ENCODE data around the gene NEMF.
"Not testable (repeated sequence)": the region's sequence is repeated elsewhere in the genome, so short reads cannot be mapped to it uniquely, and the experiment has no call there.

NEMF gene

GRCh38 chr14:49769171-49769570, 83.4 kb downstream of the NEMF start:
- H3K4me3 Mint-ChIP-seq, result peak overlapping the region; percentile 93
- peaks cover 13% of the 10 kb centered on the region for H3K4me1 Mint-ChIP-seq
- no peaks in the 10 kb centered on the region for H3K9me3 Mint-ChIP-seq
- peaks cover 2% of the 10 kb centered on the region for H3K36me3 Mint-ChIP-seq
- ATAC-seq (ENCODE audit: low read depth) (no peak), DNase-seq (ENCODE audit: low spot score in 2 of 2) (no peak)
- H3K27ac Mint-ChIP-seq, result peak overlapping the region; percentile 96
- H3K27me3 Mint-ChIP-seq, result no peaks in the 10 kb centered on the region

DNA sequence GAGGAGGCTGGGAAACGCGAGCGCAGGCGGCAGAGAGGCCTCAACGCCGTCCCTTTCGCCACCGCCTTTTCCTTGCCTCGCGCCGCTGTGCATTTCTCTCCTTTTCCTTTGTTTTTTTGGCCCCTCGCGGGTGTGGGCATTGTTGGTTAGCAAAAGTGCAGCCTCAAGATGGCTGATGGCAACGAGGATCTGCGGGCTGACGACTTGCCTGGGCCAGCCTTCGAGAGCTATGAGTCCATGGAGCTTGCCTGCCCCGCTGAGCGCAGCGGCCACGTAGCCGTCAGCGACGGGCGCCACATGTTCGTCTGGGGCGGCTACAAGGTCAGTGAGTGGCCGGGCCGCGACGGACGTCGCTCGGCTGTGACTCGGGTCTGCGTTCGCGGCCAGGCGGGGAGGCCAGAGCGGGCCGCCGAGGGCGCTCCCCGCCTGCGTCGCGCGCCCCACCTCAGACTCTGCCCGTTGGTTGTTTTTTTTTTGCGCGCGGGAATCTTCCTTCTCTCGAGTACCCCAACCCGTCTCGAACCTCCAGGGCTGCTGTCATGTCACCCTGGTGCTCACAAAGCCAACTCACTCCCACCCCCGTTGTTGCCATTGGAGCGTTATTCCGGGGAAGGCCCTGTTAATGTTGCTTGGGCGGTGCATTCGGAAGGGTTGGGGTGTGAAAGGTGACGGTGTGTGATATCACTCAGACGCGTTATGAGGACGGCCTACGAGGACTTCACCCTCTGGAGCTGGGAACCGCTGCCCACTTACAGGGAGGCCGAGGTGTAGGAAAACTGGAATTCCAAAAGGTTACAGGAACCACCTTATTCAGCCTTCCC, 84.1 kb downstream of the NEMF start:
- Mint-ChIP-seq H3K4me1 (peaks cover 13% of the 10 kb centered on the region), H3K9me3 (no peaks in the 10 kb centered on the region), H3K27ac (peak overlapping the region; percentile 96), H3K27me3 (no peaks in the 10 kb centered on the region), H3K4me3 (peak overlapping the region; percentile 93), H3K36me3 (peaks cover 2% of the 10 kb centered on the region)
- peak; percentile 23 to 40 for DNase-seq (ENCODE audit: low spot score in 2 of 2)
- ATAC-seq (ENCODE audit: low read depth), result peak; percentile 22

DNA sequence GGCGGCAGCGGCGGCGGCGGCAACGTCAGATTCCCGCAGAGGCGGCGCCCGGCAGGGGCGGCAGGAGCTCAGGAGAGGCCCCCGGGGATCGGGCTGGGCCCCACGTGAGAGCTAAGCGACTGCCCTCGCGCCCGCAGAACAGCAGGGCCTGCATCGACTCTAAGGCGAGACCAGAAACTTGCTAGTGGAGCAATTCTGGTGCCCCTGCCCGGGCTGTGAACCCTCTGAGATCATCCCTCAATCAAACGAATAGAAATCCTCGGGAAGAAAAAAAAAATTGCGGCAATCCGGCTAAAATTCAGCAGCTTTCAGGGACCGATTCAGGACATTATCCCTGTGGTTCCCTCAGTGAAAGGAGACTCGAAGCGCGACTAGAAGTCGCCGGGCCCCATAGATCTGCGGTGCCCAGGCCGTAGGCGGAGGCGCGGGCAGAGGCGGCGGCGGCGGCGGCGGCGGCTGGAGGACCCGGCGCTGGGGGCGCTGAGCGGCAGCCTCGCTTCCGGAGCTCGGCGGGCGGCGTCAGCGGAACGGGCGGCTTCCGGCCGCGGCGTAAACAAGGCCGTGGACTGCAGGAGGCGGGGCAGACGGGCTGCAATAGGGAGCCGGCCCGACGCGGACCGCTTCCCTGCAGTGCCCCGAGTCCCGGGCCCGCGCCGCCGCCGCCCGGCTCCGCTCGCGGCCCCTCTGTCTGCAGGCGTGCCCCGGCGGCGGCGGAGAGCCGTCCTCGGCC, 84.9 kb downstream of the NEMF start, which contains the start of gene KLHDC2:
Gene KLHDC2 (plus strand): TSS at position 583 of the 730 bp plus-strand sequence. CDS start 316 bp downstream, outside the sequence.
- Mint-ChIP-seq H3K27ac (peak within 1 kb of the TSS; percentile 96), H3K9me3 (no peaks in the 10 kb centered on the region), H3K36me3 (peaks cover 2% of the 10 kb centered on the region), H3K4me1 (peaks cover 13% of the 10 kb centered on the region), H3K27me3 (no peaks in the 10 kb centered on the region), H3K4me3 (peak within 1 kb of the TSS; percentile 93)
- ATAC-seq (ENCODE audit: low read depth) (peak; percentile 86), DNase-seq (ENCODE audit: low spot score in 2 of 2) (peak; percentile 83 to 84)

DNA sequence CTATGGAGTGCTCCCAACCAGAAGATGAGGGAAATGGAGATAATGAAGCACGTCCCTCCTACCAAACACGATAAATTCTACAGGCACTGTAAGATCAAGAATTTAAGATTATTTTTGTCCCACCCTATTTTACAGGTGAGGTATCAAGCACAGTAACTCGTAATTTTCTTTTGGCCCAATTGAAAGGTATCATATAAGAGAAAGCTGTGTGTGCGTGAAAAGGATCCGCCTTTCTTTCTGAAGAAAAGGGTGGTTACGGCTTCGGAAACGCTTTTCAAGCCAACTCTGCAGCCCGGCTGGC, 85.4 kb downstream of the NEMF start:
- peaks cover 2% of the 10 kb centered on the region for H3K36me3 Mint-ChIP-seq
- H3K4me1 Mint-ChIP-seq, result peaks cover 13% of the 10 kb centered on the region
- H3K27me3 Mint-ChIP-seq, result no peaks in the 10 kb centered on the region
- H3K4me3 Mint-ChIP-seq, result peak overlapping the region; percentile 93
- H3K27ac Mint-ChIP-seq, result peak overlapping the region; percentile 96
- DNase-seq (ENCODE audit: low spot score in 2 of 2) (no peak), ATAC-seq (ENCODE audit: low read depth) (no peak)
- H3K9me3 Mint-ChIP-seq, result no peaks in the 10 kb centered on the region

DNA sequence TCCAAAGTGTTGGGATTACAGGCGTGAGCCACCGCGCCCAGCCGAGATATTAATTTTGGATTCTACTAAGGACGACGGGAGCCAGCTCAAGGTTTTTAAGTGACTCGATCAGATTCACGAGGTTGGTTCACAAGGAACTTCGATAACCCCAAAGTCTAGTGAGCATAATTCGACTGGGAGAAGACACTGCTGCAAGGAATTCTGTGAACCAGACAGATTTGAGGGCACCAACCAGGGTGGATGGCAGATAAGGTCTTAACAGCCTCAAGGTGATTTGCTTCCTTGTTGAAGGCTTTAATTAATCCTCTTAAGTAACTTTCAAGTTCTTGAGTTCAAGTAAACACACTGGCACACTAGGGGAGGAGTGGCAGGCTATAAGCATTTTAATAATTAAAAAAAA, 85.7 kb downstream of the NEMF start:
- Mint-ChIP-seq H3K4me1 (peaks cover 13% of the 10 kb centered on the region), H3K9me3 (no peaks in the 10 kb centered on the region), H3K27ac (peak overlapping the region; percentile 96), H3K4me3 (peak overlapping the region; percentile 93), H3K36me3 (peaks cover 2% of the 10 kb centered on the region), H3K27me3 (no peaks in the 10 kb centered on the region)
- DNase-seq (ENCODE audit: low spot score in 2 of 2) (no peak), ATAC-seq (ENCODE audit: low read depth) (no peak)

DNA sequence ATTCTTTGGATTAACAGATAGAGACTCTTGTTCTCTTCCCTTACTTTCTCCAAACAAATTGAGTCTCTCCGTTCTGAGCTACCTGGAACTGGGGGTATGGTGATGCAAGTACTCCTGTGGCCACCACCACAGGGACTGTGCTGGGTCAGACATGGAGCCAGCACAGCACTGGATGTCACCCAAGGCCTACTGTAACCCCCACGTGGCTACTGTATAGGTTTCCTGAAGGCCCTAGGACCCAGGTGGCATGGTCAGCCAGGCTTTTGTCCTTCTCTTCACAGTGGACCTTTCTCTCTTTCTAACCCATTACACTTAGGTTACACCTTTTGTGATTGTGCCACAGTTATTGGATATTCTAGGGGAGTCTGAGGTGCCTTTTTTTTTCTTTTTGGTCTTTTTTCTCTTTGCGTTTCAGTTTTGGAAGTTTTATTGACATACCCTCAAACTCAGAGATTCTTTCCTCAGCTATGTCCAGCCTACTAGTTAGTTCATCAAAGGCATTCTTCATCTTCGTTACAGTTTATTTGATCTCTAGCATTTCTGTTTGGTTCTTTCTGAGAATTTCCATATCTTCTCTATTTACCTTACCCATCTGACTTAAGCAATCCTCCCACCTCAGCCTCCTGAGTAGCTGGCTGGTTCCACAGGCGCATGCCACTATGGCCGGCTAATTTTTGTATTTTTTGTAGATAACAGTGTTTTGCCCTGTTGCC, 90.6 kb downstream of the NEMF start:
- H3K9me3 Mint-ChIP-seq, result no peaks in the 10 kb centered on the region
- no peaks in the 10 kb centered on the region for H3K27me3 Mint-ChIP-seq
- DNase-seq (ENCODE audit: low spot score in 2 of 2) (no peak), ATAC-seq (ENCODE audit: low read depth) (no peak)
- no peak overlapping the region for H3K4me3 Mint-ChIP-seq
- peaks cover 6% of the 10 kb centered on the region for H3K4me1 Mint-ChIP-seq
- H3K36me3 Mint-ChIP-seq, result no peaks in the 10 kb centered on the region
- H3K27ac Mint-ChIP-seq, result no peak overlapping the region

GRCh38 chr14:49755378-49755777, 97.2 kb downstream of the NEMF start:
- H3K4me1 Mint-ChIP-seq, result peaks cover 3% of the 10 kb centered on the region

GRCh38 chr14:49754570-49755097, 98.0 kb downstream of the NEMF start:
- DNase-seq (ENCODE audit: low spot score in 2 of 2), result no peak
- no peaks in the 10 kb centered on the region for H3K27me3 Mint-ChIP-seq

More at GRCh38 chr14:49755378-49755777, 97.2 kb downstream of the NEMF start:
- Mint-ChIP-seq H3K36me3 (peaks cover 3% of the 10 kb centered on the region), H3K9me3 (peaks cover 4% of the 10 kb centered on the region), H3K27me3 (no peaks in the 10 kb centered on the region), H3K27ac (no peak overlapping the region), H3K4me3 (no peak overlapping the region)
- ATAC-seq (ENCODE audit: low read depth) (no peak), DNase-seq (ENCODE audit: low spot score in 2 of 2) (no peak)

GRCh38 chr14:49746476-49746875, 106.1 kb downstream of the NEMF start:
- DNase-seq (ENCODE audit: low spot score in 2 of 2); H3K27ac Mint-ChIP-seq; ATAC-seq (ENCODE audit: low read depth); H3K9me3 Mint-ChIP-seq; H3K4me3 Mint-ChIP-seq; H3K4me1 Mint-ChIP-seq; H3K27me3 Mint-ChIP-seq: not testable (repeated sequence)
- peaks cover 26% of the 10 kb centered on the region for H3K36me3 Mint-ChIP-seq

More at GRCh38 chr14:49754570-49755097, 98.0 kb downstream of the NEMF start:
- H3K9me3 Mint-ChIP-seq, result peaks cover 4% of the 10 kb centered on the region
- ATAC-seq (ENCODE audit: low read depth), result no peak
- no peak overlapping the region for H3K4me3 Mint-ChIP-seq
- H3K27ac Mint-ChIP-seq, result no peak overlapping the region
- peaks cover 3% of the 10 kb centered on the region for H3K36me3 Mint-ChIP-seq
- peaks cover 3% of the 10 kb centered on the region for H3K4me1 Mint-ChIP-seq

DNA sequence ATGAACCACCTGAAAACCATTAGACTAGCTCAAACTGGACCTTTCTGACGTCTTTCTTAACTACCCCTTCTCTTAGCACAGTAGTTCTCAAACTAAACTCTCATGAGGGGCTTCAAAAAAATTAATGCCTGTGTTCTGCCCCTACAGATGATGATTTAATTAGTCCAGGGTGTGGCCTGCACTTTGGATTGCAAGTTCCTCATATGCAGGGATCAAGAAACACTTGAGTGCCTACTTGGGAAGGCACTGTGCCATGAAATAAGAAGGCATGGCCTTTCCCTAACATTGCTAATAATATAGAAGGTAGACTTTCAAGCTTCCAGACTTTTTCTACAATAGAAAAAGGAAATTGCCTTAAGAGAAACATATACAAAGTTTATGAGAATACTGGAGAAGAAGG, 107.4 kb downstream of the NEMF start:
- Mint-ChIP-seq H3K4me3 (no peak overlapping the region), H3K27me3 (no peaks in the 10 kb centered on the region), H3K4me1 (no peaks in the 10 kb centered on the region), H3K9me3 (no peaks in the 10 kb centered on the region), H3K36me3 (peaks cover 26% of the 10 kb centered on the region), H3K27ac (no peak overlapping the region)
- DNase-seq (ENCODE audit: low spot score in 2 of 2) (no peak), ATAC-seq (ENCODE audit: low read depth) (no peak)

- not testable (repeated sequence) for H3K27me3 Mint-ChIP-seq; DNase-seq (ENCODE audit: low spot score in 2 of 2); ATAC-seq (ENCODE audit: low read depth); H3K27ac Mint-ChIP-seq; H3K9me3 Mint-ChIP-seq; H3K4me1 Mint-ChIP-seq; H3K4me3 Mint-ChIP-seq
- H3K36me3 Mint-ChIP-seq, result peaks cover 23% of the 10 kb centered on the region
These were observed 116.9 kb downstream of the NEMF start for GRCh38 chr14:49735669-49736068.

DNA sequence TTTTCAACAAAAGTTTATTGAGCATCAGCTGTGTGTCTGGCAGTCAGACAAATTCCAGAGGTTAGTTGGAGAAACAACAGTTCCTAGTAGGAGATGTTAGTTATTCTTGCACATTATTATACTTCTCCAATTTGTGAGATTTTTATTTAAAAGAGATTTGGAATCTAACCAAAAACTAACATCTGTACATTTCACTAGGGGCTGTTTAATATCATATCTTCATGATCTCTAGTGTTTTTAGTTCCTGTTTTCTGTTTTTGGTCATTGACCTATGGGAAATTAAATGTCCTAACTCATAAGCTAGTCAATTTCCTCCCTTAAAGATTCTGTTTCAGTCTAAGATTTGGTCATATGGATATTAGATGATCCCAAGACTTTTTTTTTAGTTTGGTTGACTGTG, 118.8 kb downstream of the NEMF start:
- peaks cover 23% of the 10 kb centered on the region for H3K36me3 Mint-ChIP-seq
- H3K27me3 Mint-ChIP-seq, result no peaks in the 10 kb centered on the region
- DNase-seq (ENCODE audit: low spot score in 2 of 2) (no peak), ATAC-seq (ENCODE audit: low read depth) (no peak)
- no peaks in the 10 kb centered on the region for H3K9me3 Mint-ChIP-seq
- H3K27ac Mint-ChIP-seq, result no peak overlapping the region
- H3K4me1 Mint-ChIP-seq, result no peaks in the 10 kb centered on the region
- no peak overlapping the region for H3K4me3 Mint-ChIP-seq

GRCh38 chr14:49732896-49733295, 119.7 kb downstream of the NEMF start:
- H3K27ac Mint-ChIP-seq, result no peak overlapping the region
- no peak for ATAC-seq (ENCODE audit: low read depth)

More at GRCh38 chr14:49732896-49733295, 119.7 kb downstream of the NEMF start:
- Mint-ChIP-seq H3K36me3 (peaks cover 23% of the 10 kb centered on the region), H3K27me3 (no peaks in the 10 kb centered on the region), H3K9me3 (no peaks in the 10 kb centered on the region), H3K4me3 (no peak overlapping the region), H3K4me1 (no peaks in the 10 kb centered on the region)
- no peak for DNase-seq (ENCODE audit: low spot score in 2 of 2)
